ENCODE results near the gene NECTIN4.
A peak's percentile ranks its signal among the peaks of the same experiment; 100 is the strongest.
"Not testable (repeated sequence)": the region's sequence is repeated elsewhere in the genome, so short reads cannot be mapped to it uniquely, and the experiment has no call there.

NECTIN4 gene

GRCh38 chr1:161081519-161081918 is 7.8 kb downstream of the NECTIN4 start:
- DNase-seq = no peak

- no peak for DNase-seq
Measured at GRCh38 chr1:161080441-161081405, 8.6 kb downstream of the NECTIN4 start.

- DNase-seq = no peak
Measured at GRCh38 chr1:161079436-161080110, 9.8 kb downstream of the NECTIN4 start.

DNA sequence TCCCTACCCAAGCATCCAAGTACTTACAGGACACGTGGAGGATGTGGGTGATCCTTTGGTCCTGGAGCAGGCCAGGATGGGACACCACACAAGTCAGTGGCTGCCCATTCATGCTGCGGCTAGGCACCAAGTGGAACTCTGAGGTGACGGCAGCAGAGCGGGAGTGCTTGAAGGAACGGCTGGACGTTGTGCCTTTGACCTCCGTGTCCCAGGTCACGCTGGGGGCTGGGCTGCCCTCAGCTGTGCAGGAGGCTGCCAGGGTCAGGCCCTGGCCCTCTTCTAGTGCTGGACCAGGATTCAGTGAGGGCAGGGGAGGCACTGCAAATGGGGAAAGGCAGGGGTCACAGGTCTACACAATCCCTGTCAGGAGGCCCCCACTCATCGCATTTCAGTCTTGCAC is 11.9 kb downstream of the NECTIN4 start:
- no peak for DNase-seq

DNA sequence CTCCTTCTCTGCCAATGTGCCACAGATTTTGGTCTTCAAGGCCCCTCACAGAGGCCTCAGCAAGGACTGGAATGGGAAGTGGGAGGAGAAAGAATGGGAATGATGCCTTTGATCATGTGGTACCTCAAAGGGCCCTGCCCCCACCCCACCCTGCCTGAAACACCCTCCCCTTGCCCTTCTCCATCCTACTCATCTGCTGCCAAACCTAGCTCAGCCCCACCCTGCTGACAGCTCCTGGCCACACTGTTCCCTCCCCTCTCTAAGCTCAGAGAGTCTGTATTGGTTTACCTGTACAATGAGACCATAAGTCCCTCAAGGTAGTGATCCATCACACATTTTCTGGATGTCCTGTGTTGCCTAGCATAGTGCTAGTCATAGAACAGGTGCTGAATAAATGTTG is 12.9 kb downstream of the NECTIN4 start:
- no peak for DNase-seq

GRCh38 chr1:161074676-161075368 is 14.5 kb downstream of the NECTIN4 start:
- no peak for DNase-seq

DNA sequence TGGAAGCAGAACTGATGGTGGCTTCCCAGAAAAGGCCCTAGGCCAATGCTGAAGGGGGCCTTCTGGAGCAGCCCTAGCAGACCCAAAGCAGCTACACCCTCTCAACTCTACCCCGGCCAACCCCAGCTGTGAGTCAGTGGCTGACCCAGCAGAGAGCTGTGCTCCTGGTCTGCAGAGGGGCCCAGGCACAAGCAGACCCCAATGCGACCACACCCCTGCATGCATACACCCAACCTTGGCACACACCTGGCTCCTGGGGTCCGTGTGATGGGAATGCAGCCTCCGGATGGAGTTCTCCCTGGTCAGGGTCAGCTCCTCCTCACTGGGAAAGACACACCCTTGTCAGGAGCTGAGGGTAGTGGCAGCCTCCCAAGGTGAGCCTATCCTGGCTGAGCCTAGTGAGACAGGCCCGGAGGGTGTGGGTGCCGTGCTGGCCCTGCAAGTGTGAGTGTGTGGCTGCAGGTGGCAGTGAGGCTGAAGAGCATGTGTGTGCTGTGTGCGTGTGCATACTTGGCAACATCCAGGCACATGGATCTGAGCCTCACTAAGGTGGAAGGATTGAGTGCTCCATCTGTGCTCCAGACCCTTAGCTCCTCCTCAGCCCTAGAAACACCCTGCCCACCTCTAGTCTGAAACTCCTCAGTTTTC is 15.8 kb downstream of the NECTIN4 start:
- no peak for DNase-seq

- no peak for DNase-seq
Measured at GRCh38 chr1:161072751-161073449, 16.5 kb downstream of the NECTIN4 start.

DNA sequence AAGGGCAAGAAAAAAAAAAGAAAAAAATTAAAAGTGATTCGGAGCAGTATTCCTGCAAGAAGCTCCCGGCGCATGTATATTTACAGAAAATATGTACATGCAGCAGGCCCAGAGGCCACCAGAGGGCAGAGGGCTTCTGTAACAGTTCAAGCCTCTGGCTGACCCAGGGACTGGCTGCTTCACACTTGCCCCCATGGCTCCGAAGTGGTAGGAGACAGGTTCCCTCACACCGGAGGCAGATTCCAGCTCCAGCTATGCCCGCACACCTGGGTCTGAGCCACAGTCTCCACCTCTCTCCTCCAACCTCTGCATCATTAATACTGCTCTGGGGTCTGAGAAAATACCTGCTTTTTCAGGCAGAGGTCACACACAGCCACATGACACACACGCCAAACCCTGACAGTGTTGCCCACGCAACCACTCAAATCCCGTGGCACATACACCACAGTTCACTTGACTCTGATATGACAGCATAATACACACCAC is 17.4 kb downstream of the NECTIN4 start:
- DNase-seq = peak; percentile 46

DNA sequence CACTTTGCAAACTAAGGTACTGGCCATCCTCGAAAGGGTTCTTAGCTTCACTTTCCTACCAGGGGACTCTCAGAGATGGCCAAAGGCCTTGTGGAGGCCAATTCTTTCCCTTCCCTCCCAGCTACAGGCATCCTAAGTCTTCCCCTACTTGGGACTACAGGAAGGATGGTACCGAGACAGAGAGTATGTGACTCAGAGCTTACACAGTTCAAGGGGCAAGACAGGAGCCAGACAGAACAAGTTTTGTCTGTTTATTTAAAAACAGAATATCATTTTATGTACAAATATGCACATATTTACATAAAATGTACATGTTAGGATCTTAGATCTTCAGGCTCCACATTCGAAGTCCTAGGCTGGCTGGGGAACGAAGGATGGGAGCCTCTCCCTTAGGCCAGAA is 18.6 kb downstream of the NECTIN4 start:
- no peak for DNase-seq

- DNase-seq = peak; percentile 80
Measured at GRCh38 chr1:161069731-161070270, 19.6 kb downstream of the NECTIN4 start, which contains the start of gene ARHGAP30. Gene ARHGAP30 (minus strand): TSS chr1:161069891. CDS start chr1:161069624, 267 bp downstream.

- DNase-seq = peak; percentile 12
Measured at GRCh38 chr1:161069241-161069640, 20.1 kb downstream of the NECTIN4 start.

GRCh38 chr1:161068306-161069234 is 20.8 kb downstream of the NECTIN4 start:
- peak; percentile 78 for DNase-seq

DNA sequence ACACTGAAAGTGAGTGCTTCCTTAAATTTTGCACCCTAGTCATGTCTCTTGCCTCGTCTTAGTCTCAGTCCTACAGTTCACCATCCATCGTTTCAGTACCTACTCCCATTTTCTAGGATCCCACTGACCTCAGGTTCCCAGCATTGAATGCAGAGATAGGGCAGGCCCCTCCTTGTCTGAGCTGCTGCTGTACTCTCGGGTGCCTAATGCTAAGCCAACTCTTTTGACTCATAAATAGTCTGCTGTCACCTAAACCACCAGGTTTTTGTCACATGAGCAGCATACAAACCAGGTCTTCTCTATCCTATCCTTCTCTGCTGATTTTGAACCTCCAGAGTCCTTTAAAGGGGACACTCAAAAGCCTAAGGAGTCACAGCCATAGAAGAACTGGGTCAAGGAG is 22.7 kb downstream of the NECTIN4 start:
- peak; percentile 39 for DNase-seq

GRCh38 chr1:161065681-161066080 is 23.7 kb downstream of the NECTIN4 start:
- DNase-seq = not testable (repeated sequence)

- DNase-seq = not testable (repeated sequence)
Measured at GRCh38 chr1:161063936-161064335, 25.4 kb downstream of the NECTIN4 start.

DNA sequence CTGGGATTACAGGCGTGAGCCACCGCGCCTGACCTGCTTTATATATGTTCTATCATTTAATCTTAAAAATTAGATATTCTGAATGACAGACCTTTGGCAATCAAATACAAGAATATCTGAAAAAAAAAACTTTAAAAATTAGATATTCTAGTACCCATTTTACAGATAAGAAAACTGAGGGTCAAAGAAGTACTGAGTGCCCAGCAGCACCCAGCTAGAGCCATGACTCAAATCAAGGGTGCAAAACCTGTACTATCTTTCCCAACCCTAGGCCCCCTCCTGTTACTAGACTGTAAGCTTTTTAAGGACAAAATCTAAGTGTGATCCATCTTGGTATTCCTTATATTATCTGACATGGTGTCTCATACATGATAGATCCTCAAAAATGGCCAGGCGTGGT is 27.9 kb downstream of the NECTIN4 start:
- DNase-seq = no peak

- DNase-seq = no peak
Measured at GRCh38 chr1:161059293-161059692, 30.1 kb downstream of the NECTIN4 start.

GRCh38 chr1:161054805-161055204 is 34.6 kb downstream of the NECTIN4 start:
- DNase-seq = no peak

- no peak for DNase-seq
Measured at GRCh38 chr1:161054232-161054631, 35.1 kb downstream of the NECTIN4 start.
